Measurements from ENCODE around the gene KIAA0825. TPM values are rescaled to one million over a fixed set of nuclear protein-coding genes. Genes with fewer than 3 reads are reported as not detected.

Gene KIAA0825
- total RNA-seq, 3 donors from 2014 or later (not counting 1 experiment from before 2014, with no cell fraction given) = 2.4 to 5.0 (median 4.8) TPM

- Mint-ChIP-seq H3K27ac (no peak overlapping the region), H3K27me3 (ENCODE audit: low read depth in 2 of 2) (no peaks in the 10 kb centered on the region), H3K36me3 (no peaks in the 10 kb centered on the region), H3K4me3 (no peak overlapping the region), H3K9me3 (no peaks in the 10 kb centered on the region), H3K4me1 (no peaks in the 10 kb centered on the region)
- Histone ChIP-seq H3K4me3 (ENCODE audit: low read length) (no peak overlapping the region), H3K4me1 (ENCODE audit: control insufficient read depth, insufficient read depth, low read length) (no peaks in the 10 kb centered on the region), H3K27me3 (ENCODE audit: control insufficient read depth, insufficient read depth, low read length) (no peaks in the 10 kb centered on the region), H3K27ac (ENCODE audit: low read length) (no peak overlapping the region), H3K9me3 (ENCODE audit: control insufficient read depth, insufficient read depth, low read length) (no peaks in the 10 kb centered on the region), H3K36me3 (ENCODE audit: control insufficient read depth, insufficient read depth, low read length) (no peaks in the 10 kb centered on the region)
- 95% methylated on average over 4 of the region's 4 CpGs for WGBS (ENCODE audit: insufficient coverage)
- no peak for ATAC-seq
- no peak for DNase-seq
- TF ChIP-seq CTCF (IDR thresholded peaks at IDR 0.05) = no peak
- intact Hi-C loops (cut with micrococcal nuclease) = no loop called here
These were observed 418.8 kb downstream of the KIAA0825 start for GRCh38 chr5:94199566-94199965.

DNA sequence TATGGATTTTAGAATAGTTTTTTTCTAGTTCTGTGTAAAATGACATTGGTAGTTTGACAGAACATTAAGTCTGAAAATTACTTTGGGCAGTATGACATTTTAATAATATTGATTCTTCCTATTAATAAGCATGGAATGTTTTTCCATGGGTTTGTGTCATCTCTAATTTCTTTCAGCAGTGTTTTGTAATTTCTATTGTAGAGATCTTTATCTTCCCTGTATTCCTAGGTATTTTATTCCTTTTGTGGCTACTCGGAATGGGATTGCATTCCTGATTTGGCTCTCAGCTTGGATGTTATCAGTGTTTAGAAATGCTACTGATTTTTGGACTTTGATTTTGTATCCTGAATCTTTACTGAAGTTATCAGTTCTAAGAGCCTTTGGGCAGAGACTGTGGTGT, 420.4 kb downstream of the KIAA0825 start:
- no peaks in the 10 kb centered on the region for H3K36me3 ChIP-seq (ENCODE audit: control insufficient read depth, insufficient read depth, low read length)
- TF ChIP-seq CTCF (IDR thresholded peaks at IDR 0.05) = no peak
- no peaks in the 10 kb centered on the region for H3K4me1 ChIP-seq (ENCODE audit: control insufficient read depth, insufficient read depth, low read length)
- H3K9me3 ChIP-seq (ENCODE audit: control insufficient read depth, insufficient read depth, low read length) = no peaks in the 10 kb centered on the region
- Mint-ChIP-seq H3K27ac (no peak overlapping the region), H3K27me3 (ENCODE audit: low read depth in 2 of 2) (no peaks in the 10 kb centered on the region), H3K9me3 (no peaks in the 10 kb centered on the region), H3K4me3 (no peak overlapping the region), H3K4me1 (no peaks in the 10 kb centered on the region), H3K36me3 (no peaks in the 10 kb centered on the region)
- intact Hi-C loops (cut with micrococcal nuclease) = no loop called here
- ATAC-seq (no peak), DNase-seq (no peak)
- no peak overlapping the region for H3K27ac ChIP-seq (ENCODE audit: low read length)
- no peaks in the 10 kb centered on the region for H3K27me3 ChIP-seq (ENCODE audit: control insufficient read depth, insufficient read depth, low read length)
- 88% methylated on average over 1 of the region's 1 CpG for WGBS (ENCODE audit: insufficient coverage)
- no peak overlapping the region for H3K4me3 ChIP-seq (ENCODE audit: low read length)

DNA sequence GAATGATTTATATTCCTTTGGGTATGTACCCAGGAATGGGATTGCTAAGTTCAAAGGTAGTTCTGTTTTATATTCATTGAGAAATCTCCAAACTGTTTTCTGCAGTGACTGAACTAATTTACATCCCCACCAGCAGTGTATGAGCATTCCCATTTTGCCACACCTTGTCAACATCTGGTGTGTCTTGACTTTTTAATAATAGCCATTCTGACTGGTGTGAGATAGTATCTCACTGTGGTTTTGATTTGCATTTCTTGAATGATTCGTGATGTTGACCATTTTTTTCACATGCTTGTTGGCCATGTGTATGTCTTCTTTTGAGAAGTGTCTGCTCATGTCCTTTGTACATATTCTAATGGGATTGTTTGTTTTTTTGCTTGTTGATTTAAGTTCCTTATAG, 421.5 kb downstream of the KIAA0825 start:
- WGBS (ENCODE audit: insufficient coverage) = 33% methylated on average over 1 of the region's 1 CpG
- no peak overlapping the region for H3K27ac Mint-ChIP-seq
- H3K27ac ChIP-seq (ENCODE audit: low read length) = no peak overlapping the region
- no peaks in the 10 kb centered on the region for H3K27me3 ChIP-seq (ENCODE audit: control insufficient read depth, insufficient read depth, low read length)
- H3K4me1 Mint-ChIP-seq = no peaks in the 10 kb centered on the region
- ATAC-seq = no peak
- no peak for DNase-seq
- no peaks in the 10 kb centered on the region for H3K4me1 ChIP-seq (ENCODE audit: control insufficient read depth, insufficient read depth, low read length)
- H3K9me3 ChIP-seq (ENCODE audit: control insufficient read depth, insufficient read depth, low read length) = no peaks in the 10 kb centered on the region
- no peak overlapping the region for H3K4me3 Mint-ChIP-seq
- H3K9me3 Mint-ChIP-seq = no peaks in the 10 kb centered on the region
- no peaks in the 10 kb centered on the region for H3K36me3 ChIP-seq (ENCODE audit: control insufficient read depth, insufficient read depth, low read length)
- no peaks in the 10 kb centered on the region for H3K27me3 Mint-ChIP-seq (ENCODE audit: low read depth in 2 of 2)
- intact Hi-C loops (cut with micrococcal nuclease) = no loop called here
- no peak overlapping the region for H3K4me3 ChIP-seq (ENCODE audit: low read length)
- TF ChIP-seq CTCF (IDR thresholded peaks at IDR 0.05) = no peak
- no peaks in the 10 kb centered on the region for H3K36me3 Mint-ChIP-seq

DNA sequence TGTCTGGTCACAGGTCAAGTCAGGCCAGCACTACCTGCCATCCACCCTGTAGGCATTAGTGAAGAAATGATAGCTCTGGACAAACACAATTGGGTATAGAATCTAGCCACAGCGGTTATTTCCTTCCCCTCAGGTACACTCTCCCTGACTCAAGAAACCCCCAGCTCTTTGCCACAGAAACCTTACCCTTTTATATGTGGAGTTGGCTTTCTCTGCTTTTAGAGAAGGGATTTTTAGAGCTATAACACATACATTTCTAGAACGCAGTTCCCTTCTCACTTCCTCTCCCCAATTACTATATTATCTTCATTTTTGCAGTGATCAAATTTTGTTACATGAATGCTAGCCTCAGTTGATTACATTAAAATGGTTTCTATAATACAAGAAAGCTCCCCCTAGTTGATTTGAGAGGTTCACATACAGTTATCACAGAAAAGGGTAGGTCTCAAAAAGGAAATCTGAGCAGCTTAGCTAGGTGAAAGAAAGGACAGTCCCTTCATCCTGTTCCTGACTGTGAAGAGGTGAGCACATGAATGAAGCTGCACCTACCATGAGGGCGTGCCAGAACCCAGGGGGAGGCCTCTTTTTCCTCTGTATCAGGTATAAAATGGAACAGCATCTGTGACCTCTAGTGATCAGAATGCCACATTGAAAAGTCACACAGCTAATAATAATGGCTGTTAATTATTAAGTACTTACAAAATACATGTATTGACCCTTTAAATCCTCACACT, 425.6 kb downstream of the KIAA0825 start:
- Mint-ChIP-seq H3K9me3 (no peaks in the 10 kb centered on the region), H3K4me3 (no peak overlapping the region), H3K4me1 (no peaks in the 10 kb centered on the region), H3K27me3 (ENCODE audit: low read depth in 2 of 2) (no peaks in the 10 kb centered on the region), H3K36me3 (no peaks in the 10 kb centered on the region), H3K27ac (no peak overlapping the region)
- H3K4me3 ChIP-seq (ENCODE audit: low read length) = no peak overlapping the region
- DNase-seq = no peak
- H3K36me3 ChIP-seq (ENCODE audit: control insufficient read depth, insufficient read depth, low read length) = no peaks in the 10 kb centered on the region
- intact Hi-C loops (cut with micrococcal nuclease) = no loop called here
- no peak for ATAC-seq
- no peaks in the 10 kb centered on the region for H3K9me3 ChIP-seq (ENCODE audit: control insufficient read depth, insufficient read depth, low read length)
- no peaks in the 10 kb centered on the region for H3K4me1 ChIP-seq (ENCODE audit: control insufficient read depth, insufficient read depth, low read length)
- no peak for TF ChIP-seq CTCF (IDR thresholded peaks at IDR 0.05)
- H3K27ac ChIP-seq (ENCODE audit: low read length) = no peak overlapping the region
- 50% methylated on average over 1 of the region's 3 CpGs for WGBS (ENCODE audit: insufficient coverage)
- H3K27me3 ChIP-seq (ENCODE audit: control insufficient read depth, insufficient read depth, low read length) = no peaks in the 10 kb centered on the region

Data from natural killer cell (primary cell).